Measurements from ENCODE around the gene PILRB. TPM values are rescaled to one million over a fixed set of nuclear protein-coding genes. Genes with fewer than 3 reads are reported as not detected.

The PILRB gene
- total and polyA plus RNA-seq, 2 of the 13 experiments (the other 11 are each of a cell fraction or from before 2014, with no cell fraction given): 16.6 to 33.8 TPM

- TF ChIP-seq RERE (CRISPR knock-in tag; IDR thresholded peaks at IDR 0.05; ENCODE audit: low read depth) (no peak), ZBTB46 (CRISPR knock-in tag; IDR thresholded peaks at IDR 0.05; ENCODE audit: borderline replicate concordance) (no peak), HOXA3 (CRISPR knock-in tag; IDR thresholded peaks at IDR 0.05) (no peak), ZKSCAN1 (IDR thresholded peaks at IDR 0.05; ENCODE audit: low read length) (no peak), SRF (IDR thresholded peaks at IDR 0.05; ENCODE audit: low read depth, low read length) (no peak), ZNF775 (CRISPR knock-in tag; IDR thresholded peaks at IDR 0.05; ENCODE audit: borderline replicate concordance) (no peak)
Observed at GRCh38 chr7:100406767-100407166, 48.9 kb downstream of the PILRB start (continued).
